ENCODE data around the gene DMRTA2.
"Not testable (repeated sequence)": the region's sequence is repeated elsewhere in the genome, so short reads cannot be mapped to it uniquely, and the experiment has no call there.

Gene DMRTA2

GRCh38 chr1:50423670-50424000, 392 bp upstream of the DMRTA2 start:
- FAIRE-seq = no peak

- FAIRE-seq = no peak
These were observed 633 bp downstream of the DMRTA2 start for GRCh38 chr1:50422675-50422945.

GRCh38 chr1:50421768-50422674, 1.2 kb downstream of the DMRTA2 start:
- FAIRE-seq = no peak

- no peak for FAIRE-seq
These were observed 1.9 kb downstream of the DMRTA2 start for GRCh38 chr1:50421366-50421748.

- FAIRE-seq = no peak
These were observed 2.4 kb downstream of the DMRTA2 start for GRCh38 chr1:50420689-50421365.

GRCh38 chr1:50419907-50420677, 3.2 kb downstream of the DMRTA2 start:
- no peak for FAIRE-seq

GRCh38 chr1:50419192-50419906, 3.9 kb downstream of the DMRTA2 start:
- no peak for FAIRE-seq

GRCh38 chr1:50418600-50419109, 4.6 kb downstream of the DMRTA2 start:
- no peak for FAIRE-seq

GRCh38 chr1:50417946-50418599, 5.2 kb downstream of the DMRTA2 start:
- no peak for FAIRE-seq

GRCh38 chr1:50417507-50417906, 5.7 kb downstream of the DMRTA2 start:
- no peak for FAIRE-seq

GRCh38 chr1:50416553-50417453, 6.4 kb downstream of the DMRTA2 start:
- FAIRE-seq = no peak

GRCh38 chr1:50416150-50416527, 7.1 kb downstream of the DMRTA2 start:
- no peak for FAIRE-seq

GRCh38 chr1:50415235-50416149, 7.8 kb downstream of the DMRTA2 start:
- no peak for FAIRE-seq

- no peak for FAIRE-seq
These were observed 8.4 kb downstream of the DMRTA2 start for GRCh38 chr1:50414853-50415234.

- no peak for FAIRE-seq
These were observed 10.3 kb downstream of the DMRTA2 start for GRCh38 chr1:50412813-50413476.

GRCh38 chr1:50405814-50406213, 17.4 kb downstream of the DMRTA2 start:
- no peak for FAIRE-seq

GRCh38 chr1:50393522-50394120, 29.6 kb downstream of the DMRTA2 start:
- no peak for FAIRE-seq

GRCh38 chr1:50381551-50381950, 41.7 kb downstream of the DMRTA2 start:
- FAIRE-seq = not testable (repeated sequence)

- FAIRE-seq = no peak
These were observed 44.5 kb downstream of the DMRTA2 start for GRCh38 chr1:50378770-50379169.
